NCI-H2196 treated with DMSO at 0.1 percent for 48 hours (cell line): ENCODE measurements around the gene P3H4.

Experiments used
- DNase-seq: peaks from one replicate; lab custom pipeline; 2025; ENCODE audit not compliant: unreplicated experiment; lab: John Stamatoyannopoulos, UW

P3H4 gene

GRCh38 chr17:41822216-41823140 is 10.7 kb upstream of the P3H4 start:
- no peak for DNase-seq

- no peak for DNase-seq
These were observed 10.0 kb upstream of the P3H4 start for GRCh38 chr17:41821776-41822175.

- DNase-seq = no peak
These were observed 6.3 kb upstream of the P3H4 start for GRCh38 chr17:41818024-41818423.

- DNase-seq = no peak
These were observed 5.0 kb upstream of the P3H4 start for GRCh38 chr17:41816637-41817320.

- no peak for DNase-seq
These were observed 2.4 kb upstream of the P3H4 start for GRCh38 chr17:41814195-41814594.

- no peak for DNase-seq
These were observed 2.0 kb upstream of the P3H4 start for GRCh38 chr17:41813699-41814124.

GRCh38 chr17:41813152-41813680 is 1.5 kb upstream of the P3H4 start:
- no peak for DNase-seq

- peak; percentile 11 for DNase-seq
These were observed 817 bp upstream of the P3H4 start, which contains the start of gene FKBP10 for GRCh38 chr17:41812381-41813151. FKBP10 (plus strand) TSS chr17:41813004; CDS start chr17:41813035, 31 bp downstream.

GRCh38 chr17:41810659-41811548 is 845 bp downstream of the P3H4 start:
- no peak for DNase-seq

- DNase-seq = no peak
These were observed 4.9 kb downstream of the P3H4 start for GRCh38 chr17:41806685-41807445.

- no peak for DNase-seq
These were observed 8.4 kb downstream of the P3H4 start for GRCh38 chr17:41803049-41804020.

- DNase-seq = peak; percentile 21
These were observed 10.1 kb downstream of the P3H4 start for GRCh38 chr17:41801374-41802271.

GRCh38 chr17:41800601-41801373 is 11.0 kb downstream of the P3H4 start:
- no peak for DNase-seq

- no peak for DNase-seq
These were observed 12.4 kb downstream of the P3H4 start for GRCh38 chr17:41799366-41799765.

- no peak for DNase-seq
These were observed 14.4 kb downstream of the P3H4 start for GRCh38 chr17:41797377-41797776.

GRCh38 chr17:41796121-41796895 is 15.4 kb downstream of the P3H4 start:
- DNase-seq = no peak
